SK-N-SH treated with all-trans-retinoic acid at 6 μM for 48 hours (cell line): ENCODE measurements around the gene TSC2.
"Not testable (repeated sequence)": the region's sequence is repeated elsewhere in the genome, so short reads cannot be mapped to it uniquely, and the experiment has no call there.

ENCODE experiments used
- ATAC-seq: fragments of 200-7000 bp; cut with Tn5 transposase; 3 replicates; pipeline ENCODE4 v1.9.1; 2020; ENCODE audit warnings: mild to moderate bottlenecking, moderate library complexity
- ESRRG ChIP-seq: fragments of 250-450 bp; sonication (Bioruptor Pico); IDR thresholded peaks from 2 replicates; pipeline ENCODE4 v1.6.1; 2021; ENCODE audit warnings: mild to moderate bottlenecking
- GLIS3 ChIP-seq: fragments of 250-450 bp; sonication (Bioruptor Pico); IDR thresholded peaks from 2 replicates; pipeline ENCODE4 v1.5.0; 2020; ENCODE audit warnings: mild to moderate bottlenecking, moderate library complexity
- TCF4 ChIP-seq: fragments of 250-450 bp; sonication (Bioruptor Pico); IDR thresholded peaks from 2 replicates; pipeline ENCODE4 v1.8.0; 2021; ENCODE audit warnings: mild to moderate bottlenecking, moderate library complexity, borderline replicate concordance
- ZFP3 ChIP-seq: fragments of 250-450 bp; sonication (Bioruptor Pico); IDR thresholded peaks from 2 replicates; pipeline ENCODE4 v1.5.0; 2020; ENCODE audit warnings: mild to moderate bottlenecking, moderate library complexity
- ZNF70 ChIP-seq: fragments of 450-650 bp; formaldehyde crosslinking; IDR thresholded peaks from 2 replicates; pipeline ENCODE4 v1.5.0; 2020; ENCODE audit warnings: mild to moderate bottlenecking, moderate library complexity
- TF ChIP-seq, protein P1 (sequence below): fragments of 250-450 bp; sonication (Bioruptor Pico); IDR thresholded peaks from 2 replicates; pipeline ENCODE4 v1.8.0; 2020; ENCODE audit warnings: mild to moderate bottlenecking, moderate library complexity, borderline replicate concordance

Gene TSC2

GRCh38 chr16:2117960-2118722 is 70.4 kb downstream of the TSC2 start:
- ATAC-seq = not testable (repeated sequence)

- peak; percentile 13; the same call in 1 of the 3 replicates for ATAC-seq
Measured at GRCh38 chr16:2121325-2121724, 73.5 kb downstream of the TSC2 start.

DNA sequence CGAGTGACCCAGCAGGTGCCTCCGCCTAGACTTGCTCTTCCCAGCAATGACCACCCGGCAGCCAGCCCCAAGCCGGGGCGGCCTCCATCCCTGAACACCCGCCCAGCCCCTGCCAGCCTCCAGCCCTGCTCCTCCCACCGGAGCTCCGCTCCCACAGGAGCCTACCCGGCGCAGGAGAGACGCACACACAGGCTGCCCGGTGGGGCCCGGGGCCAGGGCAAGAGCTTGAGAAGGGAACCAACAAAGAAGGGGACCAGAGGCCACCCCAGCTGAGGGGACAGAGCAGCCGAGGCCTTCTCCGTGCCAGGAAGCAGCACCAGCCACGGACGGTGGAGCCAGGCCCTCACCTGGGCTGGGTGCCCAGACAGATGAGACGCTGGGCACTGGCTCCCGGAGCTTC is 74.1 kb downstream of the TSC2 start:
- ATAC-seq = no peak
- TF ChIP-seq, protein P1, sequence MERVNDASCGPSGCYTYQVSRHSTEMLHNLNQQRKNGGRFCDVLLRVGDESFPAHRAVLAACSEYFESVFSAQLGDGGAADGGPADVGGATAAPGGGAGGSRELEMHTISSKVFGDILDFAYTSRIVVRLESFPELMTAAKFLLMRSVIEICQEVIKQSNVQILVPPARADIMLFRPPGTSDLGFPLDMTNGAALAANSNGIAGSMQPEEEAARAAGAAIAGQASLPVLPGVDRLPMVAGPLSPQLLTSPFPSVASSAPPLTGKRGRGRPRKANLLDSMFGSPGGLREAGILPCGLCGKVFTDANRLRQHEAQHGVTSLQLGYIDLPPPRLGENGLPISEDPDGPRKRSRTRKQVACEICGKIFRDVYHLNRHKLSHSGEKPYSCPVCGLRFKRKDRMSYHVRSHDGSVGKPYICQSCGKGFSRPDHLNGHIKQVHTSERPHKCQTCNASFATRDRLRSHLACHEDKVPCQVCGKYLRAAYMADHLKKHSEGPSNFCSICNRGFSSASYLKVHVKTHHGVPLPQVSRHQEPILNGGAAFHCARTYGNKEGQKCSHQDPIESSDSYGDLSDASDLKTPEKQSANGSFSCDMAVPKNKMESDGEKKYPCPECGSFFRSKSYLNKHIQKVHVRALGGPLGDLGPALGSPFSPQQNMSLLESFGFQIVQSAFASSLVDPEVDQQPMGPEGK (CRISPR knock-in tag) = no peak

GRCh38 chr16:2122429-2122828 is 74.6 kb downstream of the TSC2 start:
- no peak for ATAC-seq
- TF ChIP-seq GLIS3 (CRISPR knock-in tag) (no peak), ZNF70 (CRISPR knock-in tag) (no peak), ESRRG (CRISPR knock-in tag) (no peak)

- not testable (repeated sequence) for ATAC-seq
Measured at GRCh38 chr16:2122934-2123683, 75.3 kb downstream of the TSC2 start.

GRCh38 chr16:2123706-2124376 is 76.1 kb downstream of the TSC2 start:
- peak; percentile 10 for ATAC-seq

DNA sequence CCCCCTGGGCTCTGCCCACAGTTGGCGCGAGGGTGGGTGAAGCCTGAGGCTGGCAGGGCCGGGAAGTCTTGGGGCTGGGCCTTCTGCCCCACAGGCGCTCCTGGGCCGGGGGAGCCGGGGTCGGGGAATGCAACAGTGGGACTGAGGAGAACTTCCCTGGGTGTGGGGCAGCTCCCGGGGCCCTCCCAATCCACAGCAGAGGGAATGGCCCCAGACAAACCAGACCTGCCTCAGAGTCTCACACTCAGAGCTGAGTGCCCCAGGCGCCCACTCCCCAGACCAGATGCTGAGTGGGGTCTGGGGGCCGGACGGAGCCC is 76.5 kb downstream of the TSC2 start:
- ATAC-seq = peak; percentile 17

DNA sequence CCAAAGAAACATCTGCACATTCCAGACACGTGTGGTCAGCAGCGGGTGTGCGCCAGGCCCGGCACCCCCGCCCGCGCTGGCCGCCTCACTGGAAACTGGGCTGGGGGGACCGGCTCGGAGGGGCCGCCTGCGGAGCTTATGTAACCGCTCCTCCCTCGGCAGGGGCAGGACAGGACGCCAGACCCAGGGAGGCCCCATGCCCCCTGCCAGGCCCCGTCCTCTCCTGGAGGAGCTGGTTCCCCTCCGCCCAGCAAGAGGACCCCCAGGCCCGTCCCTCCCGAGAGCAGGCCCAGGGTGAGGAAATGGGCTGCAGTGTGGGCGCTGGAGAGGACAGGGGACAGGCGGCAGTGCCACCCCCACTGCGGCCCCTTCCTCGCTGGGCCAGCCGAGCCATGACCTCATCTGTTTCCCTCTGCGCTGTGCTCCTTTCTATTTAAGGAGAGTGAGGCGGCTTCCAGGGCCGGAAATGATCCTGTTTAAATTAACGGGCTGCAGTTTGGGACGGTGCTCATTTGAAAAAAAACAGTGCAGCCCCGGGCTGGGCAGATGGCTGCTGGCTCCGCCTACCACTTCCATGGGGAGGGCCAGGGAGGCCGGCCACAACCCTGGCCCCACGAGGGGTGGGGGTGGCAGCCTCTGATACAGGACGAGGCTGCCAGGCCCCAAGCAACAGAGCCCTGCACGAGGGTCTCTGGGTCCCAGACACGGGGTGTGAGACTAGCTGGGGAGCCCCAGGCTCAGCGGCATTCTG is 77.1 kb downstream of the TSC2 start:
- ATAC-seq = peak; percentile 65
- peak; percentile 52; the same call in 1 of the 2 replicates for TF ChIP-seq TCF4 (CRISPR knock-in tag)
- TF ChIP-seq, protein P1 (CRISPR knock-in tag) = 0 out of 2 replicates have a peak, but pooled peaks have one; percentile 62
- TF ChIP-seq, all 23 proteins: peak for 2; not testable (repeated sequence) for 21

DNA sequence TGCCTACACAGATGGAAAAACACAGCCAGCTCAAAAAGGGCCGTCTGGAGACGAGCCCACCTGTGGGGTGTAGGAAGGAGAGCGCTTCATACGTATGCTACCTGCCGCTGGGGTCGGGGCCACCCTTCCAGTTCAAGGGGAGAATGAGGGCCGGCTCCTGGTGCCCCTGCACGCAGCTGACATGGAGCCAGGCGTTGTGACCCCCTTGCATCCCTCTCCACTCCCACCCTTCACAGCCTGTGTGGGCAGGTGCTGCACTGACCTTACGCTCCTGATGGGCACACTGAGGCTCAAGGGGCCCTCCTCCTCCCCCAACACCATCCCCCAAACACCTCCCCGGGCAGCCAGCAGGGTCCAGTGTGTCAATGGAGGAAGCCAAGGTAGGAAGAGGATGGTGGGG is 77.8 kb downstream of the TSC2 start:
- ATAC-seq = not testable (repeated sequence)

DNA sequence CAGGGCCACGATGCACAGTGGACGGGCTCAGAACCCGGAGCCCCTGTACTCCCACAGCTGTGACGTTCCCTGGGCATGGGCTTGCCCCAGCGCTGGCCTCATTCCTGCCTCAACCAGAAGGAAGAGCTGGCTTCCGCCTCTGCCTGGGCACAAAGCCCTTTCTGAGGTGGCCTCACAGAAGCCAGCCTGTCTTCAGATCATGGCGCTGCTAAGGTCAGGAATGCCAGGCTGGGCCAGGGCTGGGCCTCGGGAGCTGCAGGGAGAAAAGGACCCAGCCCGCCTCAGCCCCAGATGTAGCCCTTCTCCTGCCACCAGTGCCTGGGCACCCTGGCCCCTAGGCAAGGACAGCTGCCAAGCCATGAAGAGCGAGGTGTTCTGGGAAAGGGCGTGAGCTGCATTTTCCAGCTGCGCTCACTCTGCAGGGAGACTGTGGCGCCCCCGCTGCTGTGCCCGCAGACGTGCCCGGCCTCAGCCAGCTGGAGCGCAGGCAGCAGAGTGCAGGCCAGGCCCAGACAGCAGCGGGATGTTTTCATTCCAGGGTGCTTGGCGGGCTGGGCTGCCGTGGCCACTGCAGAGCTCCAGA is 78.5 kb downstream of the TSC2 start:
- peak; percentile 13; the same call in 2 of the 3 replicates for ATAC-seq

DNA sequence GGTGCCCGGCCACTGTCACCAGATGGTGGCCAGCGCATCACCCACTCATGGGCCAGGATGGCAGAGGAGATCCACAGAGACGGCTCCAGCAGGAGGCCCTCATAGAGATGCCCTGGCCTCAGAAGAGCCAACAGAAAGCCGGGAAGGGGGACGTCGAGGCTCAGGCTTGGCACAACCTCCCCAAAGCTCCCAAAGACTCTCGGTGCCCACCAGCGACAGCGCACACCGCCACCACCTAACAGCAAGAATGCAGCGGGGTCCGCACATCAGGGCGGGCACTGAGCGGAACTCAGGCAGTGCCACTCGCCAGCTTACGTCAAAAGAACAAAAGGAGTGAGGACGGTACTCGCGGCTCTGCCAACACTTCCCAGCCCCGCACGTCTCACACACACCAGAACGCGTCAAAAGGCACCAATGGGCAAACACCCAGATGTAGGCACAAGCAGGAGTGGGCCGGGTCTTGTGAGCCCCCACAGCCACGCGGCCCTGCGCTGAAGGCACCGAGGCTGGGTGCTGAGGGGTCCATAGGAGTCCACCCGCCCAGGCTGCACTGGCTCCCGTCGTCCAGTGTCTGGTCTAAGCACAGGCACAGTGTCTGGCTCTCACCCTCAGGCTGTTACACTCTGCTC is 79.3 kb downstream of the TSC2 start:
- ATAC-seq = not testable (repeated sequence)
- TF ChIP-seq ZFP3 (CRISPR knock-in tag) = peak; percentile 92
- TF ChIP-seq, all 23 proteins: peak for 1; not testable (repeated sequence) for 22

DNA sequence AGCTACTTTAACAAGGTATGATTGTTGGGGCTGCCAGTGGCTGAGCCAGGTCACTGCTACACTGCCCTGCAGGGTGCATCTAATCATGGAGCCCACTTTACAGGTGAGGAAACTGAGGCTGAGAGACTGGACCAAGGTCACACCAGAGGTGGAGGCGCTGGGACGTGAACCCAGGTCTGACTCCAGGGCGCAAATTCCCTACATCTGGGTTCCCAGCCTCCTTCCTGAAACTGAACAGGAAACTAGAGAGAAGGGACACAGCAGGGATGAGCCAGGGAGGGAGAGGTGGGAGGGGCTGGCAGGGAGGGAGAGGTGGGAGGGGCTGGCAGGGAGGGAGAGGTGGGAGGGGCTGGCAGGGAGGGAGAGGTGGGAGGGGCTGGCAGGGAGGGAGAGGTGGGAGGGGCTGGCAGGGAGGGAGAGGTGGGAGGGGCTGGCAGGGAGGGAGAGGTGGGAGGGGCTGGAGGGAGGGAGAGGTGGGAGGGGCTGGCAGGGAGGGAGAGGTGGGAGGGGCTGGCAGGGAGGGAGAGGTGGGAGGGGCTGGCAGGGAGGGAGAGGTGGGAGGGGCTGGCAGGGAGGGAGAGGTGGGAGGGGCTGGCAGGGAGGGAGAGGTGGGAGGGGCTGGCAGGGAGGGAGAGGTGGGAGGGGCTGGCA is 80.0 kb downstream of the TSC2 start:
- ATAC-seq = not testable (repeated sequence)

DNA sequence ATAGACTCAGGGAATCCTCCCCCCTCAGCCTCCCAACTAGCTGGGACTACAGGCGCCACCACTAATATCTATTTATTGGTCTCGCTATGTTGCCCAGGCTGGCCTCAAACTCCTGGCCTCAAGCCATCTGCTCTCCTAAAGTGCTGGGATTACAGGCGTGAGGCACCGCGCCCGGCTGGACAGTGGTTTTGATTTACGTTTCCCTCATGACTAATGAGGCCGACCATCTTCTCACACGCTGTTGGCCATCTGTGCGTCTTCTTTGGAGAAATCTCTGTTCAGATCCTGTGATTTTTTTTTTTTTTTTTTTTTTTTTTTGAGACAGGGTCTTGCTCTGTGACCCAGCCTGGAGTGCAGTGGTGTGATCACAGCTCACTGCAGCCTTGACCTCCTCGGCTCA is 81.5 kb downstream of the TSC2 start:
- ATAC-seq = not testable (repeated sequence)

DNA sequence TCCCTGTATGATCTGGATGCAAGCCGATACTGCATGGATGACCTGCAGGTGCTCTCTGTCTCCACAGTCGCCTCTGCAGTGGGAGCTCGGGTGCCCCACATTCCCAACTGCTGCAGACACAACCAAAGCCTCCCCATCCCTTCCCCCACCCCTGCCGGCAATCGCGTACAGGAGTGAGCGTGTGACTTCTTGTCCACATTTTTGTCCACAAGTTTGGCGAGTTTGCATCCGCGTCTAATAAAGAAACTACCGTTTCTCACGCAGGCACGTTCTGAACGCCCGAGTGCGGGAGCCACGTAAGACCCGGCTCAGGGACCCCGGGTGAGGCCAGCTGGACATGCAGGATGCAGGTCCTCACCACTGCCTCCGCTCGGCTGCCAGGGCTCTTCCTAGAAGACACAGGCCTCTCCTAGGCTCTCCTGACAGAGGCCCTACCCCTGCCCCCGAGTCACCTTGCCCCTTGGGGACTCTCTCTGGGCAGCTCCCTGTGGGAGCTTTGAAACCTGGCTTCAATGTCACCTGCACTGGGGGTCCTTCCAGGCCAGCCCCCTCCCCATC is 82.2 kb downstream of the TSC2 start:
- not testable (repeated sequence) for ATAC-seq

DNA sequence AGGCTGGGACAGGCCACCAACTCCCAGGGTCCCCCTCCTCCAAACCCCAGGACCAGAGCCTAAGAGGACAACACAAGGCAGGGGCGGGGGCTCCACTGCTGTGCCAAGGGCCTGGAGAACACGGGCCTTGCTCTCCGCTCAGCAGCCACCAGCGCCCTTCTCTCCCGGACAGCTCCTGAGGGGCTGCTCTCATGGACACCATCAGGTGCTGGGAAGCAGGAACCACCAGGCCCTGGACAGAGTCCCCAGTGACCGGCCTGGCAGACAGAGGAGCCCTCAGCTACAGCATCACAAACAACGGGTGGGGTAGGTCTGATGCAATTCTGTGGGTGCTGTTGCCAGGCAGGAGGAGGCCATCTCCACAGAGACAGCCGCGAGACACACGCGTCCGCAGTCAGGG is 86.0 kb downstream of the TSC2 start:
- ATAC-seq = not testable (repeated sequence)
